ENCODE measurements around the gene PLEKHB1.

DNA sequence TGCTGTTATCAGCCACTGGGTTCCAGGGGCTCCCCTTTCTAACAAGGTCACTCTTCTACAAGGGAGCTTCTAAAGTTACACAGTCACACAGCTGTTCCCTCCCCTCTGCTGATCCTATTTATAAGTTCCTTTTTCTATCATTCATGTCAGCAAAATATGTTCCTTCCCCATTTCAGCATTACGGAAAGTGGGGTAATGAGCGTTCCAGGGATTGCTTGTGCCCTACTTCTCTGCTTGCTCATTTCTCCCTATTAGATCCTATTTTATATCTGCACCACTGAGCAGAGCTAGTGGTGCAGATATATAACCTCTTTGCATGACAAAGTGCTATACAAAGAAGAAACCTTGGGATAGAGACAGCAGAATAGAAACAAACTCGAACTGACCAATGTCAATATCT is 22.7 kb upstream of the PLEKHB1 start:
- TF ChIP-seq, protein P1, sequence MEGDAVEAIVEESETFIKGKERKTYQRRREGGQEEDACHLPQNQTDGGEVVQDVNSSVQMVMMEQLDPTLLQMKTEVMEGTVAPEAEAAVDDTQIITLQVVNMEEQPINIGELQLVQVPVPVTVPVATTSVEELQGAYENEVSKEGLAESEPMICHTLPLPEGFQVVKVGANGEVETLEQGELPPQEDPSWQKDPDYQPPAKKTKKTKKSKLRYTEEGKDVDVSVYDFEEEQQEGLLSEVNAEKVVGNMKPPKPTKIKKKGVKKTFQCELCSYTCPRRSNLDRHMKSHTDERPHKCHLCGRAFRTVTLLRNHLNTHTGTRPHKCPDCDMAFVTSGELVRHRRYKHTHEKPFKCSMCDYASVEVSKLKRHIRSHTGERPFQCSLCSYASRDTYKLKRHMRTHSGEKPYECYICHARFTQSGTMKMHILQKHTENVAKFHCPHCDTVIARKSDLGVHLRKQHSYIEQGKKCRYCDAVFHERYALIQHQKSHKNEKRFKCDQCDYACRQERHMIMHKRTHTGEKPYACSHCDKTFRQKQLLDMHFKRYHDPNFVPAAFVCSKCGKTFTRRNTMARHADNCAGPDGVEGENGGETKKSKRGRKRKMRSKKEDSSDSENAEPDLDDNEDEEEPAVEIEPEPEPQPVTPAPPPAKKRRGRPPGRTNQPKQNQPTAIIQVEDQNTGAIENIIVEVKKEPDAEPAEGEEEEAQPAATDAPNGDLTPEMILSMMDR (IDR thresholded peaks at IDR 0.05; ENCODE audit: low read depth, low read length, poor library complexity, severe bottlenecking), result no peak
- TF ChIP-seq EZH2phosphoT487 (IDR thresholded peaks at IDR 0.05; ENCODE audit: borderline replicate concordance, low read length), result no peak
